HCT116 (cell line): Measurements from ENCODE around the gene NAA16. TPM values are rescaled to one million over a fixed set of nuclear protein-coding genes. Genes with fewer than 3 reads are reported as not detected.

Experiments used
- ATAC-seq: fragments of 200-7000 bp; cut with Tn5 transposase; 2 replicates; pipeline ENCODE4 v1.9.1; 2020; ENCODE audit warnings: mild to moderate bottlenecking, moderate library complexity
- BruUV-seq: library from RNA; stranded (reverse); fragments of 400-500 nt; replicated peaks from 2 replicates; lab custom pipeline; 2021; lab: Mats Ljungman, UMichigan
- CTCF ChIA-PET: fragments of 300-600 bp; sonication (Branson Sonifier 250); formaldehyde crosslinking; loops from one replicate; lab custom pipeline; 2021; ENCODE audit warnings: antibody characterized with exemption; lab: Charles Lee
- POLR2A ChIA-PET: fragments of 300-600, 350-600 bp; sonication (Branson Sonifier 250); formaldehyde crosslinking; loops from one replicate; lab custom pipeline; 2021; ENCODE audit warnings: antibody characterized with exemption; lab: Charles Lee
- RAD21 ChIA-PET, 2 experiments: fragments of 300-600 bp; sonication (Branson Sonifier 250); formaldehyde crosslinking; loops; one replicate each; lab custom pipeline; 2023; ENCODE audit warnings: low total read pairs in 2 of 2; ENCODE audit not compliant: uncharacterized antibody in 2 of 2, unreplicated experiment in 2 of 2, low non-redundant PET in 1 of 2; lab: Charles Lee
- DNase-seq: peaks from one replicate; pipeline ENCODE4 v3.0.0-alpha.2; 2010; ENCODE audit warnings: low read depth, low spot score
- H2AFZ ChIP-seq: fragments of 200-600 bp; shearing (Covaris generic), sonication (generic); 2 replicates; pipeline ENCODE4 v1.6.1; 2017; ENCODE audit warnings: low read depth, mixed run types, mixed read lengths, antibody characterized with exemption, low read length; ENCODE audit not compliant: poor library complexity, severe bottlenecking
- H3K27ac ChIP-seq: 2 replicates; pipeline ENCODE4 v1.5.1; 2012; ENCODE audit warnings: low read depth, low read length
- H3K27me3 ChIP-seq: fragments of 200-600 bp; sonication (generic); 2 replicates; pipeline ENCODE4 v1.6.1; 2016; ENCODE audit warnings: mixed run types, low read length, mixed read lengths; ENCODE audit not compliant: insufficient read depth
- H3K36me3 ChIP-seq, 2 experiments: fragments of 200-500 bp in 1 of 2; fragments of 200-600 bp in 1 of 2; sonication (Bioruptor generic) in 1 of 2; sonication (generic) in 1 of 2; 2 replicates each; pipeline versions ENCODE4 v1.5.1 to v1.6.1; 2014 to 2016; ENCODE audit warnings: low read length in 2 of 2, inconsistent platforms in 1 of 2, mixed read lengths in 1 of 2, mixed run types in 1 of 2; ENCODE audit not compliant: insufficient read depth in 2 of 2, control insufficient read depth in 1 of 2
- H3K4me1 ChIP-seq, 2 experiments: fragments of 200-600 bp in 1 of 2; sonication (generic) in 1 of 2; 2 replicates each; pipeline versions ENCODE4 v1.5.1 to v1.6.1; 2012 to 2017; ENCODE audit warnings: low read length in 2 of 2, inconsistent platforms in 1 of 2, mild to moderate bottlenecking in 1 of 2, mixed read lengths in 1 of 2, mixed run types in 1 of 2, moderate library complexity in 1 of 2; ENCODE audit not compliant: insufficient read depth in 2 of 2, control insufficient read depth in 1 of 2
- H3K4me2 ChIP-seq: fragments of 200-600 bp; sonication (generic); 2 replicates; pipeline ENCODE4 v1.6.1; 2017; ENCODE audit warnings: mixed run types, low read length, mixed read lengths
- H3K4me3 ChIP-seq, 2 experiments: fragments of 200-600 bp in 1 of 2; sonication (generic) in 1 of 2; replicated peaks in 1 of 2; 2 replicates each; pipeline ENCODE4 v1.5.1; 2011 to 2016; ENCODE audit warnings: low read length in 2 of 2, control low read depth in 1 of 2, low read depth in 1 of 2, mild to moderate bottlenecking in 1 of 2, mixed read lengths in 1 of 2, mixed run types in 1 of 2
- H3K79me2 ChIP-seq: fragments of 200-600 bp; sonication (generic); 2 replicates; pipeline ENCODE4 v1.6.1; 2017; ENCODE audit warnings: mild to moderate bottlenecking, mixed run types, low read length, moderate library complexity, mixed read lengths; ENCODE audit not compliant: insufficient read depth
- H3K9ac ChIP-seq: fragments of 200-600 bp; sonication (generic); 2 replicates; pipeline ENCODE4 v1.6.1; 2016; ENCODE audit warnings: low read length, mixed read lengths
- H3K9me2 ChIP-seq: fragments of 200-600 bp; sonication (generic), shearing (Covaris generic); 2 replicates; pipeline ENCODE4 v1.6.1; 2017; ENCODE audit warnings: mixed run types, mild to moderate bottlenecking, moderate library complexity; ENCODE audit not compliant: insufficient read depth
- H3K9me3 ChIP-seq, 2 experiments: fragments of 200-500 bp in 1 of 2; fragments of 200-600 bp in 1 of 2; sonication (Bioruptor generic) in 1 of 2; sonication (generic) in 1 of 2; 2 replicates each; pipeline ENCODE4 v1.6.1; 2014 to 2017; ENCODE audit warnings: low read length in 2 of 2, mixed read lengths in 2 of 2, inconsistent platforms in 1 of 2, low read depth in 1 of 2, mild to moderate bottlenecking in 1 of 2, mixed run types in 1 of 2, moderate library complexity in 1 of 2; ENCODE audit not compliant: control insufficient read depth in 1 of 2, insufficient read depth in 1 of 2
- H4K20me1 ChIP-seq: fragments of 200-600 bp; sonication (generic), shearing (Covaris generic); 2 replicates; pipeline ENCODE4 v1.6.1; 2017; ENCODE audit warnings: mixed run types, mild to moderate bottlenecking, moderate library complexity; ENCODE audit not compliant: insufficient read depth
- CBX3 ChIP-seq: IDR thresholded peaks from 2 replicates; pipeline ENCODE4 v1.6.1; 2012; ENCODE audit warnings: low read depth
- CEBPB ChIP-seq: IDR thresholded peaks from 2 replicates; pipeline ENCODE4 v1.6.1; 2012; ENCODE audit warnings: low read depth
- ELF1 ChIP-seq: IDR thresholded peaks from 2 replicates; pipeline ENCODE4 v1.6.1; 2012; ENCODE audit warnings: low read depth, borderline replicate concordance
- EZH2 ChIP-seq: fragments of 200-600 bp; sonication (generic); IDR thresholded peaks from 2 replicates; pipeline ENCODE4 v1.6.1; 2017; ENCODE audit warnings: antibody characterized with exemption, mixed run types
- FOSL1 ChIP-seq: IDR thresholded peaks from 2 replicates; pipeline ENCODE4 v1.6.1; 2012; ENCODE audit warnings: low read depth
- JUND ChIP-seq: IDR thresholded peaks from 2 replicates; pipeline ENCODE4 v1.6.1; 2012
- POLR2AphosphoS5 ChIP-seq: IDR thresholded peaks from 2 replicates; pipeline ENCODE4 v1.6.1; 2011; ENCODE audit warnings: mild to moderate bottlenecking, low read depth, low read length, moderate library complexity
- RAD21 ChIP-seq: IDR thresholded peaks from 2 replicates; pipeline ENCODE4 v1.6.1; 2012; ENCODE audit warnings: low read depth, mild to moderate bottlenecking
- intact Hi-C: fragments of 100-400 bp; cut with micrococcal nuclease; formaldehyde crosslinking; loops from 2 replicates; pipeline ENCODE4 v1.10.0; 2022
- total RNA-seq: library from RNA; stranded (reverse); gene quantifications from one replicate; pipeline ENCODE4 v1.2.1, GENCODE V29; 2021; ENCODE audit not compliant: unreplicated experiment
- TF ChIP-seq, protein P1 (sequence below): IDR thresholded peaks from 2 replicates; pipeline ENCODE4 v1.6.1; 2012
- TF ChIP-seq, protein P2 (sequence below): IDR thresholded peaks from 2 replicates; pipeline ENCODE4 v1.6.1; 2012; ENCODE audit warnings: low read depth
- TF ChIP-seq, protein P3 (sequence below): IDR thresholded peaks from 2 replicates; pipeline ENCODE4 v1.6.1; 2011; ENCODE audit warnings: mild to moderate bottlenecking, low read length, moderate library complexity; ENCODE audit not compliant: insufficient replicate concordance; ENCODE audit errors: extremely low read depth
- TF ChIP-seq, protein P4 (sequence below), 3 experiments: fragments of 200-600 bp in 1 of 3; sonication (generic) in 1 of 3; IDR thresholded peaks in 2 of 3; conservative IDR thresholded peaks in 1 of 3; 2 replicates each; pipeline ENCODE4 v1.5.1; 2012 to 2017; ENCODE audit warnings: low read depth in 2 of 3, low read length in 2 of 3, antibody characterized with exemption in 1 of 3, borderline replicate concordance in 1 of 3, control low read depth in 1 of 3, mild to moderate bottlenecking in 1 of 3, mixed read lengths in 1 of 3, mixed run types in 1 of 3, moderate library complexity in 1 of 3; ENCODE audit not compliant: insufficient read depth in 1 of 3
- TF ChIP-seq, protein P5 (sequence below): IDR thresholded peaks from 2 replicates; pipeline ENCODE4 v1.6.1; 2012

Gene NAA16
- total RNA-seq, 1 experiment from 2014 or later: 19.1 TPM

DNA sequence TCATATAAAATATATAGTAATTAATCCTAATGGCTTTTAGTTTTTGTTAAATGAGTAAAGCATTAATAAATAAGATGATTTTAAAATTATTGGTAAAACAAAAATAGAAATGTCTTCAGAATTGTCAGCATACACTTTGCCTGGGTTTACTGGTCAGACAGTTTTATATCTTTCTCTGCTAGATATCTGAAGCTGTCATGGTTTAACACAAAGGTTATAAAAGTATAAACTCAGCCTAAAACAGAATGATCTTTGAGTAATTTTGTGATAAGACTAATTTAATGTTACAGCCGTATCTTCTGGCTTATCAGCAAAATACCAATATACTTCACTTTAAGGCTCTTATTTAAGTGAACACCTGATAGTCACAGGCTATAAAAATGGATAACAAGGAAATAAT, 17.8 kb upstream of the NAA16 start:
- Histone ChIP-seq H2AFZ (no peak overlapping the region), H3K9me3 (no peaks in the 10 kb centered on the region), H3K79me2 (no peaks in the 10 kb centered on the region), H3K36me3 (no peaks in the 10 kb centered on the region), H3K9ac (no peak overlapping the region), H3K9me2 (no peaks in the 10 kb centered on the region), H4K20me1 (no peaks in the 10 kb centered on the region), H3K27ac (no peak overlapping the region), H3K27me3 (no peaks in the 10 kb centered on the region), H3K4me3 (no peak overlapping the region), H3K4me1 (no peaks in the 10 kb centered on the region), H3K4me2 (no peak overlapping the region)
- intact Hi-C loops: no loop called here
- POLR2A ChIA-PET: no interaction called here
- ATAC-seq (no peak), DNase-seq (no peak)
- TF ChIP-seq CBX3: peak; percentile 67; the same call in 1 of the 2 replicates
- TF ChIP-seq RAD21: no peak
- CTCF ChIA-PET: no interaction called here
- RAD21 ChIA-PET: no interaction called here
- BruUV-seq: no TSS peak

DNA sequence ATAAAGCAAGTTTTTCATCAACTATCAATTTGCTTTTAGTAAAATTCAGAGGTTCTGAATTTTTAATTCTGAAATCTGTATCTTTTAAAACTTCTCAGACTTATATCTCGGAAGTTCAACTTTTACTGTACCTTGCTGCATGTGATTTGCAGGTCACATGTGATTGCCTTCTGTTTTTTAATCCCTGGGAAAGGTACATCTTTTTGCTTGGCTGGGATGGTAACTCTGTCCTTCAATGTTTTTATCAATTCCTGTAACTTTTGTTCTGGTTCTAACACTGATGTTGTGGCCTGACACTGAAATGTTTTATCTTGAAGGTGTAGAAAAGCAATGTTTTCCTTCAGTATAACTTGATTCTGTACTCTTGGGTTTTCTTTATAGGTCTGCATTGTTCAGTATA, 16.2 kb upstream of the NAA16 start:
- no peaks in the 10 kb centered on the region for H4K20me1 ChIP-seq
- RAD21 ChIA-PET: no interaction called here
- no peak for ATAC-seq
- H3K9me3 ChIP-seq: no peaks in the 10 kb centered on the region
- BruUV-seq: no TSS peak
- H3K36me3 ChIP-seq: no peaks in the 10 kb centered on the region
- H3K27me3 ChIP-seq: no peaks in the 10 kb centered on the region
- no peaks in the 10 kb centered on the region for H3K9me2 ChIP-seq
- POLR2A ChIA-PET: no interaction called here
- H3K4me1 ChIP-seq: no peaks in the 10 kb centered on the region
- H3K9ac ChIP-seq: no peak overlapping the region
- H2AFZ ChIP-seq: no peak overlapping the region
- DNase-seq: no peak
- no peak overlapping the region for H3K4me2 ChIP-seq
- no peaks in the 10 kb centered on the region for H3K79me2 ChIP-seq
- CTCF ChIA-PET: no interaction called here
- H3K27ac ChIP-seq: no peak overlapping the region
- no peak overlapping the region for H3K4me3 ChIP-seq
- intact Hi-C loops: no loop called here
- TF ChIP-seq RAD21: no peak
- TF ChIP-seq, protein P1, sequence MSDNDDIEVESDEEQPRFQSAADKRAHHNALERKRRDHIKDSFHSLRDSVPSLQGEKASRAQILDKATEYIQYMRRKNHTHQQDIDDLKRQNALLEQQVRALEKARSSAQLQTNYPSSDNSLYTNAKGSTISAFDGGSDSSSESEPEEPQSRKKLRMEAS: no peak
- no peak for TF ChIP-seq CEBPB
- TF ChIP-seq, protein P2, sequence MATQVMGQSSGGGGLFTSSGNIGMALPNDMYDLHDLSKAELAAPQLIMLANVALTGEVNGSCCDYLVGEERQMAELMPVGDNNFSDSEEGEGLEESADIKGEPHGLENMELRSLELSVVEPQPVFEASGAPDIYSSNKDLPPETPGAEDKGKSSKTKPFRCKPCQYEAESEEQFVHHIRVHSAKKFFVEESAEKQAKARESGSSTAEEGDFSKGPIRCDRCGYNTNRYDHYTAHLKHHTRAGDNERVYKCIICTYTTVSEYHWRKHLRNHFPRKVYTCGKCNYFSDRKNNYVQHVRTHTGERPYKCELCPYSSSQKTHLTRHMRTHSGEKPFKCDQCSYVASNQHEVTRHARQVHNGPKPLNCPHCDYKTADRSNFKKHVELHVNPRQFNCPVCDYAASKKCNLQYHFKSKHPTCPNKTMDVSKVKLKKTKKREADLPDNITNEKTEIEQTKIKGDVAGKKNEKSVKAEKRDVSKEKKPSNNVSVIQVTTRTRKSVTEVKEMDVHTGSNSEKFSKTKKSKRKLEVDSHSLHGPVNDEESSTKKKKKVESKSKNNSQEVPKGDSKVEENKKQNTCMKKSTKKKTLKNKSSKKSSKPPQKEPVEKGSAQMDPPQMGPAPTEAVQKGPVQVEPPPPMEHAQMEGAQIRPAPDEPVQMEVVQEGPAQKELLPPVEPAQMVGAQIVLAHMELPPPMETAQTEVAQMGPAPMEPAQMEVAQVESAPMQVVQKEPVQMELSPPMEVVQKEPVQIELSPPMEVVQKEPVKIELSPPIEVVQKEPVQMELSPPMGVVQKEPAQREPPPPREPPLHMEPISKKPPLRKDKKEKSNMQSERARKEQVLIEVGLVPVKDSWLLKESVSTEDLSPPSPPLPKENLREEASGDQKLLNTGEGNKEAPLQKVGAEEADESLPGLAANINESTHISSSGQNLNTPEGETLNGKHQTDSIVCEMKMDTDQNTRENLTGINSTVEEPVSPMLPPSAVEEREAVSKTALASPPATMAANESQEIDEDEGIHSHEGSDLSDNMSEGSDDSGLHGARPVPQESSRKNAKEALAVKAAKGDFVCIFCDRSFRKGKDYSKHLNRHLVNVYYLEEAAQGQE: no peak
- no peak for TF ChIP-seq EZH2
- TF ChIP-seq, protein P3, sequence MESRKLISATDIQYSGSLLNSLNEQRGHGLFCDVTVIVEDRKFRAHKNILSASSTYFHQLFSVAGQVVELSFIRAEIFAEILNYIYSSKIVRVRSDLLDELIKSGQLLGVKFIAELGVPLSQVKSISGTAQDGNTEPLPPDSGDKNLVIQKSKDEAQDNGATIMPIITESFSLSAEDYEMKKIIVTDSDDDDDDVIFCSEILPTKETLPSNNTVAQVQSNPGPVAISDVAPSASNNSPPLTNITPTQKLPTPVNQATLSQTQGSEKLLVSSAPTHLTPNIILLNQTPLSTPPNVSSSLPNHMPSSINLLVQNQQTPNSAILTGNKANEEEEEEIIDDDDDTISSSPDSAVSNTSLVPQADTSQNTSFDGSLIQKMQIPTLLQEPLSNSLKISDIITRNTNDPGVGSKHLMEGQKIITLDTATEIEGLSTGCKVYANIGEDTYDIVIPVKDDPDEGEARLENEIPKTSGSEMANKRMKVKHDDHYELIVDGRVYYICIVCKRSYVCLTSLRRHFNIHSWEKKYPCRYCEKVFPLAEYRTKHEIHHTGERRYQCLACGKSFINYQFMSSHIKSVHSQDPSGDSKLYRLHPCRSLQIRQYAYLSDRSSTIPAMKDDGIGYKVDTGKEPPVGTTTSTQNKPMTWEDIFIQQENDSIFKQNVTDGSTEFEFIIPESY: no peak
- TF ChIP-seq POLR2AphosphoS5: no peak
- TF ChIP-seq, protein P4, sequence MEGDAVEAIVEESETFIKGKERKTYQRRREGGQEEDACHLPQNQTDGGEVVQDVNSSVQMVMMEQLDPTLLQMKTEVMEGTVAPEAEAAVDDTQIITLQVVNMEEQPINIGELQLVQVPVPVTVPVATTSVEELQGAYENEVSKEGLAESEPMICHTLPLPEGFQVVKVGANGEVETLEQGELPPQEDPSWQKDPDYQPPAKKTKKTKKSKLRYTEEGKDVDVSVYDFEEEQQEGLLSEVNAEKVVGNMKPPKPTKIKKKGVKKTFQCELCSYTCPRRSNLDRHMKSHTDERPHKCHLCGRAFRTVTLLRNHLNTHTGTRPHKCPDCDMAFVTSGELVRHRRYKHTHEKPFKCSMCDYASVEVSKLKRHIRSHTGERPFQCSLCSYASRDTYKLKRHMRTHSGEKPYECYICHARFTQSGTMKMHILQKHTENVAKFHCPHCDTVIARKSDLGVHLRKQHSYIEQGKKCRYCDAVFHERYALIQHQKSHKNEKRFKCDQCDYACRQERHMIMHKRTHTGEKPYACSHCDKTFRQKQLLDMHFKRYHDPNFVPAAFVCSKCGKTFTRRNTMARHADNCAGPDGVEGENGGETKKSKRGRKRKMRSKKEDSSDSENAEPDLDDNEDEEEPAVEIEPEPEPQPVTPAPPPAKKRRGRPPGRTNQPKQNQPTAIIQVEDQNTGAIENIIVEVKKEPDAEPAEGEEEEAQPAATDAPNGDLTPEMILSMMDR (IDR thresholded peaks at IDR 0.05 in 2 of 3, conservative IDR thresholded peaks at IDR 0.05 in 1 of 3; ENCODE audit: borderline replicate concordance in 1 of 3, insufficient read depth in 1 of 3, low read depth in 2 of 3, low read length in 2 of 3): no peak
- TF ChIP-seq FOSL1: no peak
- TF ChIP-seq JUND: no peak
- TF ChIP-seq, protein P5, sequence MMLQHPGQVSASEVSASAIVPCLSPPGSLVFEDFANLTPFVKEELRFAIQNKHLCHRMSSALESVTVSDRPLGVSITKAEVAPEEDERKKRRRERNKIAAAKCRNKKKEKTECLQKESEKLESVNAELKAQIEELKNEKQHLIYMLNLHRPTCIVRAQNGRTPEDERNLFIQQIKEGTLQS: no peak
- TF ChIP-seq ELF1: no peak
